ENCODE data around the gene VSIG1. TPM values are rescaled to one million over a fixed set of nuclear protein-coding genes. Genes with fewer than 3 reads are reported as not detected.

The VSIG1 gene
- total and polyA plus RNA-seq, 2 of the 13 experiments (the other 11 are each of a cell fraction or from before 2014, with no cell fraction given) = 0.01 TPM; not detected in 1

DNA sequence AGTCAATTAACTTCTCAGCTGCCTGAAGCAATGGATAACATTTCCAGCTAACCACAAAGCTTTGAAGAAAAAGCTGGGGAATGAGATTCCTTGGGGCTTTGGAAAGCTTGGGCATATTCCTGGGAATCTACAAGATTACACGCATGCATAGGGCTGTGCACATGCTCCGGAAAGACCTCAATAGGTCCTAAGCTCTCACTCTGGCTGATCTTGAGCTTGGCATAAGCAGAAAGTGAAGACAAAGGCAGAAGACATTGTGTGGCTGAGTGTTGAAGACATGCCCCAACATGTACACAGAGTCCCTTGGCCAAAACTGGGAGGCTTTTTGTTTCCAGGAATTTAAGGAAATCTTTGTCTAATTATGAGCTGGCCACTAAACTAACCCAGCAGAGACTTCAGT is 77.9 kb downstream of the VSIG1 start:
- Histone ChIP-seq H4K20me1 (ENCODE audit: insufficient read depth, low read length) (no peaks in the 10 kb centered on the region), H3K9ac (ENCODE audit: insufficient read depth, low read depth, low read length) (no peak overlapping the region), H2AFZ (ENCODE audit: low read length) (no peak overlapping the region), H3K36me3 (replicated peaks in 1 of 2; ENCODE audit: control insufficient read depth in 1 of 2, insufficient read depth in 2 of 2, low read length in 2 of 2) (no peaks in the 10 kb centered on the region), H3K9me3 (ENCODE audit: low read length) (no peaks in the 10 kb centered on the region), H3K27ac (ENCODE audit: extremely low read length, insufficient read depth, low read length) (no peak overlapping the region), H3K27me3 (ENCODE audit: control insufficient read depth in 1 of 2, insufficient read depth in 2 of 2, low read length in 2 of 2) (no peaks in the 10 kb centered on the region), H3K4me1 (ENCODE audit: insufficient read depth, low read length) (no peaks in the 10 kb centered on the region), H3K4me3 (replicated peaks in 1 of 3; ENCODE audit: insufficient read depth in 1 of 3, low read depth in 2 of 3, low read length in 3 of 3) (no peak overlapping the region), H3K79me2 (ENCODE audit: insufficient read depth, low read length) (no peaks in the 10 kb centered on the region), H3K4me2 (ENCODE audit: low read depth, low read length) (no peak overlapping the region)
- in situ Hi-C loops (cut with HindIII; ENCODE audit: extremely low pct_ligation_motif_present, low pct_unique_long_range_greater_than_20kb) = no loop called here
- ChIA-PET POLR2A (no interaction called here), CTCF (ENCODE audit: low intra/inter-chr PET ratio, low total read pairs) (no interaction called here)
- ATAC-seq (no peak), FAIRE-seq (no peak), DNase-seq (ENCODE audit: low spot score) (no peak)
- no TSS peak for BruUV-seq (replicated peaks)
- 100% methylated on average over 2 of the region's 2 CpGs for WGBS (ENCODE audit: low lambda C conversion rate)
- TF ChIP-seq, protein P1, sequence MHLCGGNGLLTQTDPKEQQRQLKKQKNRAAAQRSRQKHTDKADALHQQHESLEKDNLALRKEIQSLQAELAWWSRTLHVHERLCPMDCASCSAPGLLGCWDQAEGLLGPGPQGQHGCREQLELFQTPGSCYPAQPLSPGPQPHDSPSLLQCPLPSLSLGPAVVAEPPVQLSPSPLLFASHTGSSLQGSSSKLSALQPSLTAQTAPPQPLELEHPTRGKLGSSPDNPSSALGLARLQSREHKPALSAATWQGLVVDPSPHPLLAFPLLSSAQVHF (CRISPR knock-in tag; IDR thresholded peaks at IDR 0.05) = no peak
- no peak for TF ChIP-seq TP53 (CRISPR knock-in tag; conservative IDR thresholded peaks at IDR 0.05)
- no peak for TF ChIP-seq ZMYM3 (CRISPR knock-in tag; IDR thresholded peaks at IDR 0.05)
- no peak for TF ChIP-seq RBAK (CRISPR knock-in tag; IDR thresholded peaks at IDR 0.05)
- TF ChIP-seq, protein P2, sequence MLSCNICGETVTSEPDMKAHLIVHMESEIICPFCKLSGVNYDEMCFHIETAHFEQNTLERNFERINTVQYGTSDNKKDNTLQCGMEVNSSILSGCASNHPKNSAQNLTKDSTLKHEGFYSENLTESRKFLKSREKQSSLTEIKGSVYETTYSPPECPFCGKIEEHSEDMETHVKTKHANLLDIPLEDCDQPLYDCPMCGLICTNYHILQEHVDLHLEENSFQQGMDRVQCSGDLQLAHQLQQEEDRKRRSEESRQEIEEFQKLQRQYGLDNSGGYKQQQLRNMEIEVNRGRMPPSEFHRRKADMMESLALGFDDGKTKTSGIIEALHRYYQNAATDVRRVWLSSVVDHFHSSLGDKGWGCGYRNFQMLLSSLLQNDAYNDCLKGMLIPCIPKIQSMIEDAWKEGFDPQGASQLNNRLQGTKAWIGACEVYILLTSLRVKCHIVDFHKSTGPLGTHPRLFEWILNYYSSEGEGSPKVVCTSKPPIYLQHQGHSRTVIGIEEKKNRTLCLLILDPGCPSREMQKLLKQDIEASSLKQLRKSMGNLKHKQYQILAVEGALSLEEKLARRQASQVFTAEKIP (CRISPR knock-in tag; IDR thresholded peaks at IDR 0.05; ENCODE audit: borderline replicate concordance) = no peak
- TF ChIP-seq ZBTB3 (CRISPR knock-in tag; IDR thresholded peaks at IDR 0.05; ENCODE audit: borderline replicate concordance, low read depth) = no peak
- intact Hi-C loops (cut with micrococcal nuclease; ENCODE audit: unreplicated experiment) = no loop called here

Data from HepG2 (cell line).